Heart right ventricle (tissue), 16 donors: Measurements from ENCODE around the gene KATNBL1. TPM values are rescaled to one million over a fixed set of nuclear protein-coding genes. Genes with fewer than 3 reads are reported as not detected.

Experiments
- ATAC-seq, 8 donors: fragments of 200-7000 bp; cut with Tn5 transposase; one replicate each; pipeline ENCODE4 v1.9.1; 2020; ENCODE audit warnings: mild to moderate bottlenecking in 8 of 8, moderate library complexity in 8 of 8, moderate number of reproducible peaks in 1 of 8
- DNase-seq, 2 donors: peaks; one replicate each; pipeline ENCODE4 v3.0.0-alpha.2; 2020
- H3K27ac ChIP-seq, 10 donors: fragments of 200-600 bp; sonication (generic) in 2 of 10; one replicate each; pipeline versions ENCODE4 v1.5.0 to v1.8.0; 2020 to 2022; ENCODE audit warnings: mild to moderate bottlenecking in 3 of 10
- H3K27me3 ChIP-seq, 7 donors: fragments of 200-600 bp; one replicate each; pipeline ENCODE4 v1.8.0; 2021 to 2022; ENCODE audit warnings: mild to moderate bottlenecking in 2 of 7
- H3K36me3 ChIP-seq, 9 donors: fragments of 200-600 bp; sonication (generic) in 1 of 9; one replicate each; pipeline versions ENCODE4 v1.5.0 to v1.8.0; 2020 to 2022; ENCODE audit warnings: mild to moderate bottlenecking in 2 of 9
- H3K4me1 ChIP-seq, 9 donors: fragments of 200-600 bp; sonication (generic) in 1 of 9; one replicate each; pipeline versions ENCODE4 v1.5.0 to v1.8.0; 2020 to 2022; ENCODE audit warnings: mild to moderate bottlenecking in 4 of 9
- H3K4me3 ChIP-seq, 10 donors: fragments of 200-600 bp; sonication (generic) in 2 of 10; one replicate each; pipeline versions ENCODE4 v1.5.0 to v1.8.0; 2020 to 2022; ENCODE audit warnings: mild to moderate bottlenecking in 7 of 10, moderate library complexity in 2 of 10
- H3K9me3 ChIP-seq, 11 donors: fragments of 200-600 bp in 10 of 11; sonication (generic) in 2 of 11; one replicate each; pipeline versions ENCODE4 v1.5.0 to v1.8.0; 2013 to 2022; ENCODE audit warnings: mild to moderate bottlenecking in 2 of 11, control low read depth in 1 of 11, moderate library complexity in 1 of 11
- WGBS, 2 donors: extraction: QIAGEN DNeasy Blood & Tissue Kit; methylation state at CpG; one replicate each; pipeline ENCODE4 v1.1.7; 2013; ENCODE audit warnings: inconsistent platforms in 1 of 2; 5-methylcytosine and 5-hydroxymethylcytosine counted together
- intact Hi-C, 10 donors: fragments of 100-400 bp; cut with DNase I; formaldehyde crosslinking; loops; one replicate each; pipeline versions ENCODE4 v1.11.1 to v1.14.2; 2022
- polyA plus RNA-seq, 2 donors: library from polyadenylated mRNA; stranded (reverse); fragments of 200-250 nt; gene quantifications; one replicate each; pipeline ENCODE4 v1.2.3, GENCODE V29; 2013
- total RNA-seq, 10 donors: library from RNA; stranded (reverse); fragmentation: NEBNext Ultra II Directional in 3 of 10; extraction: Animal tissue kit (Norgen Biotek cat#: 25700) in 3 of 10; gene quantifications; one replicate each; pipeline versions ENCODE4 v1.2.1 to v1.2.4, GENCODE V29; 2021 to 2023
- TF ChIP-seq, protein P1 (sequence below), 9 donors: fragments of 200-600 bp; sonication (generic) in 2 of 9; IDR thresholded peaks; one replicate each; pipeline versions ENCODE4 v1.5.0 to v1.8.0; 2021 to 2022; ENCODE audit warnings: antibody characterized with exemption in 9 of 9, mild to moderate bottlenecking in 5 of 9, moderate library complexity in 1 of 9
- donor health status: Arrhythmogenic right ventricular cardiomyopathy.
- donor health status: ischemic (EF 13 %, LVEDD 7.1; RV severe dilation, severe dysfunction).
- donor health status: healthy with polysubstance abuse.
- donor health status: DM: no; HTN: yes; CAD: no.
- donor health status: DM: no; HTN: no; CAD: no.
- donor health status: ischemic (EF 25% LVEDD 6.9; RV normal size, moderate dysfunction).
- donor health status: ischemic (EF 25% LVEDD 5.7; RV mildly dilated, moderate dysfunction).
- donor health status: healthy.
- donor health status: DM: yes; HTN: yes; CAD: no.
- donor health status: Ischemic cardiomyopathy.
- donor health status: ischemic (EF 35%, LVEDD 5.7; RV mildly dilated, moderate dysfunction).
- donor health status: nonischemic (EF 11% LVEDD 7.7; RV severe dilation, severe dysfunction).
- donor health status: DM: yes; HTN: yes; CAD: no.
- donor health status: PGD.
- donor health status: ischemic (EF 29% LVEDD 5.4; RV normal size, mild dysfunction).
- donor health status: nonischemic (EF 23%, LVEDD 6.1; RV moderate dilation, normal function).

Gene KATNBL1
- total and polyA plus RNA-seq, 12 donors: 10.6 to 41.6 (median 17.4) TPM

GRCh38 chr15:34155859-34156258 is 54.0 kb downstream of the KATNBL1 start:
- TF ChIP-seq, protein P1, sequence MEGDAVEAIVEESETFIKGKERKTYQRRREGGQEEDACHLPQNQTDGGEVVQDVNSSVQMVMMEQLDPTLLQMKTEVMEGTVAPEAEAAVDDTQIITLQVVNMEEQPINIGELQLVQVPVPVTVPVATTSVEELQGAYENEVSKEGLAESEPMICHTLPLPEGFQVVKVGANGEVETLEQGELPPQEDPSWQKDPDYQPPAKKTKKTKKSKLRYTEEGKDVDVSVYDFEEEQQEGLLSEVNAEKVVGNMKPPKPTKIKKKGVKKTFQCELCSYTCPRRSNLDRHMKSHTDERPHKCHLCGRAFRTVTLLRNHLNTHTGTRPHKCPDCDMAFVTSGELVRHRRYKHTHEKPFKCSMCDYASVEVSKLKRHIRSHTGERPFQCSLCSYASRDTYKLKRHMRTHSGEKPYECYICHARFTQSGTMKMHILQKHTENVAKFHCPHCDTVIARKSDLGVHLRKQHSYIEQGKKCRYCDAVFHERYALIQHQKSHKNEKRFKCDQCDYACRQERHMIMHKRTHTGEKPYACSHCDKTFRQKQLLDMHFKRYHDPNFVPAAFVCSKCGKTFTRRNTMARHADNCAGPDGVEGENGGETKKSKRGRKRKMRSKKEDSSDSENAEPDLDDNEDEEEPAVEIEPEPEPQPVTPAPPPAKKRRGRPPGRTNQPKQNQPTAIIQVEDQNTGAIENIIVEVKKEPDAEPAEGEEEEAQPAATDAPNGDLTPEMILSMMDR (IDR thresholded peaks at IDR 0.05): no peak
- H3K9me3 ChIP-seq: peaks cover 0 to 37% (median 8%) of the 10 kb centered on the region in 11 donors
- 91% methylated on average over 7 of the region's 7 CpGs for WGBS, 2 donors
- H3K27me3 ChIP-seq: no peaks in the 10 kb centered on the region
- no peak overlapping the region for H3K4me3 ChIP-seq
- no peak for DNase-seq
- intact Hi-C loops: no loop called here
- H3K36me3 ChIP-seq: peaks cover 0 to 100% (median 27%) of the 10 kb centered on the region in 9 donors
- H3K4me1 ChIP-seq: no peaks in the 10 kb centered on the region
- ATAC-seq: no peak
- H3K27ac ChIP-seq: peak overlapping the region in 1 of 10 donors; percentile 57

DNA sequence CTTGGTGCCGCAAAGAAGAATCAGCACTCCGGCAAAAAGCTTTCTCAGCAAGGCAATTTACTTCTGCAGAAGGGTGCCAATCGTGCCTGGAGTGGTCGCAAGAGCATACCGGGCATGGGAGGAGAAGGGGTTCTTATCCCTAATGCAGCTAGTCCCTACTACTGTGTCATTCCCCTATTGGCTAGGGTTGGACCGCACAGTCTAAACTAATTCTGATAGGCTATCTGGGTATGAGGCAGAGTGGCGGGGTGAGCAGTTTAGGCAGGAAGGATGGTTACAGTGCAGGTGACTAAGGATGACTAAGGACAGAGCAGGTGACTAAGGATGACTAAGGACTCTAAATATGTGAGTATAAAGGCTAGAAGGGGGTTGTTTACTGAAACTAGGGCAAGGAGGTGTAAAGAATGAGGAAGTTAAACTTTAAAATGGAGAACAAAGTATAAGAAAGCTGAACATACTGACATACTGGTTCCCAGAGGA is 55.1 kb downstream of the KATNBL1 start:
- 90 to 98% methylated on average over 7 of the region's 7 CpGs for WGBS, 2 donors
- TF ChIP-seq, protein P1 (IDR thresholded peaks at IDR 0.05): no peak
- intact Hi-C loops: no loop called here
- Histone ChIP-seq H3K4me3 (no peak overlapping the region), H3K36me3 (peaks cover 0 to 100% (median 27%) of the 10 kb centered on the region in 9 donors), H3K4me1 (no peaks in the 10 kb centered on the region), H3K27ac (peak overlapping the region in 1 of 10 donors; percentile 57), H3K9me3 (peaks cover 0 to 30% (median 8%) of the 10 kb centered on the region in 11 donors), H3K27me3 (no peaks in the 10 kb centered on the region)
- ATAC-seq (no peak), DNase-seq (no peak)

GRCh38 chr15:34147371-34148140 is 62.3 kb downstream of the KATNBL1 start:
- 64 to 71% methylated on average over 6 of the region's 6 CpGs for WGBS, 2 donors
- no peaks in the 10 kb centered on the region for H3K9me3 ChIP-seq
- TF ChIP-seq, protein P1 (IDR thresholded peaks at IDR 0.05): no peak
- no peaks in the 10 kb centered on the region for H3K4me1 ChIP-seq
- H3K4me3 ChIP-seq: no peak overlapping the region
- H3K27ac ChIP-seq: no peak overlapping the region
- DNase-seq (no peak), ATAC-seq (no peak)
- H3K27me3 ChIP-seq: no peaks in the 10 kb centered on the region
- peaks cover 0 to 100% (median 35%) of the 10 kb centered on the region in 9 donors for H3K36me3 ChIP-seq
- intact Hi-C loops: loop anchor here in 1 of 10 donors (10.0 kb wide), 1 partner anchor 57 kb away; no protein-coding TSS in a partner anchor

- no peaks in the 10 kb centered on the region for H3K4me1 ChIP-seq
- peaks cover 0 to 22% (median 0%) of the 10 kb centered on the region in 9 donors for H3K36me3 ChIP-seq
- H3K27me3 ChIP-seq: no peaks in the 10 kb centered on the region
- intact Hi-C loops: no loop called here
- WGBS, 2 donors: 94 to 97% methylated on average over 1 of the region's 1 CpG
- no peak for ATAC-seq
- H3K27ac ChIP-seq: no peak overlapping the region
- H3K4me3 ChIP-seq: no peak overlapping the region
- H3K9me3 ChIP-seq: no peaks in the 10 kb centered on the region
- no peak for DNase-seq
- TF ChIP-seq, protein P1 (IDR thresholded peaks at IDR 0.05): no peak
Measured at GRCh38 chr15:34133511-34133910, 76.4 kb downstream of the KATNBL1 start.
